Measurements from ENCODE around the gene SP2. TPM values are rescaled to one million over a fixed set of nuclear protein-coding genes. Genes with fewer than 3 reads are reported as not detected.
A peak's percentile ranks its signal among the peaks of the same experiment; 100 is the strongest.

The SP2 gene
- total and polyA plus RNA-seq, 2 of the 13 experiments (the other 11 are each of a cell fraction or from before 2014, with no cell fraction given), result 1.4 to 4.8 TPM

DNA sequence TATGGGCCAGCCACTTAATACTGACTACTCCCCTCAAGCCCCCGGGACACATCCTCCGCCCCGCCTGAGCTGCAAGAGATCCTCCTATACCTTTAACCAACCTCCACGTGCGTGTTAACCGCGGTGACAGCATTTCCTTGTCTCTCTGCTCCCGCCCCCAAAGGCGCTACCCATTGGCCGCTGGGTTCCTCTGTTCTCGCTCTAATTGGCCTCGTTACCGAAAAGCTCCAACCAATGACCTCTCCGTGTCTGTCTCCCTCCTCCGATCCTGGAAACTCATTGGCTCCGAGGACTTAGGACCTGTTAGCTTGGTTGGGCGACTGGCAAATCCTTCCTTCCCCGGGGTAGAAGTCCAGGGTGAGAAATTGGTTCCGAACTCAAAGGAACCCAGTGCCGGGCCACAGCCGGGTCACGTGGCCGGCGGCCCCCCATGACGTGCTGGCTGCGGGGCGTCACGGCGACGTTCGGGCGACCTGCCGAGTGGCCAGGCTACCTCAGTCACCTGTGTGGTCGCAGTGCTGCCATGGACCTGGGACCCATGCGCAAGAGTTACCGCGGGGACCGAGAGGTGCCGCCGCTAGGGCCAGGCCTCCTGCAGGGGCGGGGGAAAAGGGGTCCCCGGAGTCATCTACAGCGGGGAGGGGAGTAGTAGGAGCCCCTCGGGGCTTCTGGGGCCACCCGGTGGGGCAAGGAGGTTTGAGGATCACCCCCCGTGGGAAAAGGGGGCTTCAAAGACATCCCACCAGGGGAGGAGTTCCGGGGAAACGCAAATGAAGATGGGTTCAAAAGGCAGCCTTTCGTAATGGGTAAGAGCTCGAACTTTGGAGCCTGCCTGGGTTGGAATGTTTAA lies 45.4 kb downstream of the SP2 start, which contains the start of gene PNPO (continued):
- TF ChIP-seq, protein P1, sequence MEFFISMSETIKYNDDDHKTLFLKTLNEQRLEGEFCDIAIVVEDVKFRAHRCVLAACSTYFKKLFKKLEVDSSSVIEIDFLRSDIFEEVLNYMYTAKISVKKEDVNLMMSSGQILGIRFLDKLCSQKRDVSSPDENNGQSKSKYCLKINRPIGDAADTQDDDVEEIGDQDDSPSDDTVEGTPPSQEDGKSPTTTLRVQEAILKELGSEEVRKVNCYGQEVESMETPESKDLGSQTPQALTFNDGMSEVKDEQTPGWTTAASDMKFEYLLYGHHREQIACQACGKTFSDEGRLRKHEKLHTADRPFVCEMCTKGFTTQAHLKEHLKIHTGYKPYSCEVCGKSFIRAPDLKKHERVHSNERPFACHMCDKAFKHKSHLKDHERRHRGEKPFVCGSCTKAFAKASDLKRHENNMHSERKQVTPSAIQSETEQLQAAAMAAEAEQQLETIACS (CRISPR knock-in tag; IDR thresholded peaks at IDR 0.05), result peak; percentile 41; the same call in 1 of the 2 replicates
- 0 out of 2 replicates have a peak, but pooled peaks have one; percentile 37 for TF ChIP-seq PCBP1 (IDR thresholded peaks at IDR 0.05; ENCODE audit: borderline replicate concordance, low read depth, low read length)
- TF ChIP-seq ZNF510 (CRISPR knock-in tag; IDR thresholded peaks at IDR 0.05; ENCODE audit: low read depth), result peak; percentile 73; the same call in 1 of the 2 replicates
- TF ChIP-seq, protein P2, sequence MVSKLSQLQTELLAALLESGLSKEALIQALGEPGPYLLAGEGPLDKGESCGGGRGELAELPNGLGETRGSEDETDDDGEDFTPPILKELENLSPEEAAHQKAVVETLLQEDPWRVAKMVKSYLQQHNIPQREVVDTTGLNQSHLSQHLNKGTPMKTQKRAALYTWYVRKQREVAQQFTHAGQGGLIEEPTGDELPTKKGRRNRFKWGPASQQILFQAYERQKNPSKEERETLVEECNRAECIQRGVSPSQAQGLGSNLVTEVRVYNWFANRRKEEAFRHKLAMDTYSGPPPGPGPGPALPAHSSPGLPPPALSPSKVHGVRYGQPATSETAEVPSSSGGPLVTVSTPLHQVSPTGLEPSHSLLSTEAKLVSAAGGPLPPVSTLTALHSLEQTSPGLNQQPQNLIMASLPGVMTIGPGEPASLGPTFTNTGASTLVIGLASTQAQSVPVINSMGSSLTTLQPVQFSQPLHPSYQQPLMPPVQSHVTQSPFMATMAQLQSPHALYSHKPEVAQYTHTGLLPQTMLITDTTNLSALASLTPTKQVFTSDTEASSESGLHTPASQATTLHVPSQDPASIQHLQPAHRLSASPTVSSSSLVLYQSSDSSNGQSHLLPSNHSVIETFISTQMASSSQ (IDR thresholded peaks at IDR 0.05; ENCODE audit: low read depth), result no peak
- TF ChIP-seq, protein P2 (CRISPR knock-in tag; IDR thresholded peaks at IDR 0.05; ENCODE audit: borderline replicate concordance), result peak; percentile 51; the same call in 1 of the 2 replicates
- TF ChIP-seq ZNF703 (CRISPR knock-in tag; IDR thresholded peaks at IDR 0.05; ENCODE audit: borderline replicate concordance), result peak; percentile 91; the same call in 1 of the 2 replicates
- peak; percentile 33; the same call in 1 of the 2 replicates for TF ChIP-seq ZNF7 (CRISPR knock-in tag; IDR thresholded peaks at IDR 0.05)
- peak; percentile 89; the same call in 1 of the 2 replicates for TF ChIP-seq ZBTB20 (CRISPR knock-in tag; IDR thresholded peaks at IDR 0.05; ENCODE audit: borderline replicate concordance, low read depth)
- TF ChIP-seq, protein P3, sequence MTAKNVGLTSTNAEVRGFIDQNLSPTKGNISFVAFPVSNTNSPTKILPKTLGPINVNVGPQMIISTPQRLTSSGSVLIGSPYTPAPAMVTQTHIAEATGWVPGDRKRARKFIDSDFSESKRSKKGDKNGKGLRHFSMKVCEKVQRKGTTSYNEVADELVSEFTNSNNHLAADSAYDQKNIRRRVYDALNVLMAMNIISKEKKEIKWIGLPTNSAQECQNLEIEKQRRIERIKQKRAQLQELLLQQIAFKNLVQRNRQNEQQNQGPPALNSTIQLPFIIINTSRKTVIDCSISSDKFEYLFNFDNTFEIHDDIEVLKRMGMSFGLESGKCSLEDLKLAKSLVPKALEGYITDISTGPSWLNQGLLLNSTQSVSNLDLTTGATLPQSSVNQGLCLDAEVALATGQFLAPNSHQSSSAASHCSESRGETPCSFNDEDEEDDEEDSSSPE (CRISPR knock-in tag; IDR thresholded peaks at IDR 0.05), result peak; percentile 98
- peak; percentile 90; the same call in 1 of the 2 replicates for TF ChIP-seq ZNF776 (CRISPR knock-in tag; IDR thresholded peaks at IDR 0.05)
- no peak for TF ChIP-seq ZNF282 (IDR thresholded peaks at IDR 0.05; ENCODE audit: partially characterized antibody)
- TF ChIP-seq ZSCAN30 (CRISPR knock-in tag; IDR thresholded peaks at IDR 0.05), result peak; percentile 91; the same call in 1 of the 2 replicates
- TF ChIP-seq, protein P4, sequence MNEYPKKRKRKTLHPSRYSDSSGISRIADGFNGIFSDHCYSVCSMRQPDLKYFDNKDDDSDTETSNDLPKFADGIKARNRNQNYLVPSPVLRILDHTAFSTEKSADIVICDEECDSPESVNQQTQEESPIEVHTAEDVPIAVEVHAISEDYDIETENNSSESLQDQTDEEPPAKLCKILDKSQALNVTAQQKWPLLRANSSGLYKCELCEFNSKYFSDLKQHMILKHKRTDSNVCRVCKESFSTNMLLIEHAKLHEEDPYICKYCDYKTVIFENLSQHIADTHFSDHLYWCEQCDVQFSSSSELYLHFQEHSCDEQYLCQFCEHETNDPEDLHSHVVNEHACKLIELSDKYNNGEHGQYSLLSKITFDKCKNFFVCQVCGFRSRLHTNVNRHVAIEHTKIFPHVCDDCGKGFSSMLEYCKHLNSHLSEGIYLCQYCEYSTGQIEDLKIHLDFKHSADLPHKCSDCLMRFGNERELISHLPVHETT (CRISPR knock-in tag; conservative IDR thresholded peaks at IDR 0.05), result peak; percentile 89
- TF ChIP-seq NFYB (CRISPR knock-in tag; IDR thresholded peaks at IDR 0.05), result peak; percentile 99
- TF ChIP-seq, protein P5, sequence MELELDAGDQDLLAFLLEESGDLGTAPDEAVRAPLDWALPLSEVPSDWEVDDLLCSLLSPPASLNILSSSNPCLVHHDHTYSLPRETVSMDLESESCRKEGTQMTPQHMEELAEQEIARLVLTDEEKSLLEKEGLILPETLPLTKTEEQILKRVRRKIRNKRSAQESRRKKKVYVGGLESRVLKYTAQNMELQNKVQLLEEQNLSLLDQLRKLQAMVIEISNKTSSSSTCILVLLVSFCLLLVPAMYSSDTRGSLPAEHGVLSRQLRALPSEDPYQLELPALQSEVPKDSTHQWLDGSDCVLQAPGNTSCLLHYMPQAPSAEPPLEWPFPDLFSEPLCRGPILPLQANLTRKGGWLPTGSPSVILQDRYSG (CRISPR knock-in tag; IDR thresholded peaks at IDR 0.05), result peak; percentile 91
- no peak for TF ChIP-seq PCBP2 (optimal IDR thresholded peaks at IDR 0.05; ENCODE audit: low read depth, low read length, poor library complexity, severe bottlenecking)
- TF ChIP-seq, protein P6, sequence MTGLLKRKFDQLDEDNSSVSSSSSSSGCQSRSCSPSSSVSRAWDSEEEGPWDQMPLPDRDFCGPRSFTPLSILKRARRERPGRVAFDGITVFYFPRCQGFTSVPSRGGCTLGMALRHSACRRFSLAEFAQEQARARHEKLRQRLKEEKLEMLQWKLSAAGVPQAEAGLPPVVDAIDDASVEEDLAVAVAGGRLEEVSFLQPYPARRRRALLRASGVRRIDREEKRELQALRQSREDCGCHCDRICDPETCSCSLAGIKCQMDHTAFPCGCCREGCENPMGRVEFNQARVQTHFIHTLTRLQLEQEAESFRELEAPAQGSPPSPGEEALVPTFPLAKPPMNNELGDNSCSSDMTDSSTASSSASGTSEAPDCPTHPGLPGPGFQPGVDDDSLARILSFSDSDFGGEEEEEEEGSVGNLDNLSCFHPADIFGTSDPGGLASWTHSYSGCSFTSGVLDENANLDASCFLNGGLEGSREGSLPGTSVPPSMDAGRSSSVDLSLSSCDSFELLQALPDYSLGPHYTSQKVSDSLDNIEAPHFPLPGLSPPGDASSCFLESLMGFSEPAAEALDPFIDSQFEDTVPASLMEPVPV (CRISPR knock-in tag; IDR thresholded peaks at IDR 0.05), result peak; percentile 99

Data from HepG2 (cell line).